Stimulated activated CD8-positive, alpha-beta memory T cell treated with anti-CD3 and anti-CD28 coated beads, Interleukin-12 subunit alpha, Interleukin-12 subunit beta, amount 100 ng/mL, for 4 hours (primary cell): Measurements from ENCODE around the gene POGLUT2.

Source experiments
- DNase-seq: peaks from one replicate; pipeline ENCODE4 v3.0.0-alpha.2; 2020; ENCODE audit warnings: low read depth

The POGLUT2 gene

DNA sequence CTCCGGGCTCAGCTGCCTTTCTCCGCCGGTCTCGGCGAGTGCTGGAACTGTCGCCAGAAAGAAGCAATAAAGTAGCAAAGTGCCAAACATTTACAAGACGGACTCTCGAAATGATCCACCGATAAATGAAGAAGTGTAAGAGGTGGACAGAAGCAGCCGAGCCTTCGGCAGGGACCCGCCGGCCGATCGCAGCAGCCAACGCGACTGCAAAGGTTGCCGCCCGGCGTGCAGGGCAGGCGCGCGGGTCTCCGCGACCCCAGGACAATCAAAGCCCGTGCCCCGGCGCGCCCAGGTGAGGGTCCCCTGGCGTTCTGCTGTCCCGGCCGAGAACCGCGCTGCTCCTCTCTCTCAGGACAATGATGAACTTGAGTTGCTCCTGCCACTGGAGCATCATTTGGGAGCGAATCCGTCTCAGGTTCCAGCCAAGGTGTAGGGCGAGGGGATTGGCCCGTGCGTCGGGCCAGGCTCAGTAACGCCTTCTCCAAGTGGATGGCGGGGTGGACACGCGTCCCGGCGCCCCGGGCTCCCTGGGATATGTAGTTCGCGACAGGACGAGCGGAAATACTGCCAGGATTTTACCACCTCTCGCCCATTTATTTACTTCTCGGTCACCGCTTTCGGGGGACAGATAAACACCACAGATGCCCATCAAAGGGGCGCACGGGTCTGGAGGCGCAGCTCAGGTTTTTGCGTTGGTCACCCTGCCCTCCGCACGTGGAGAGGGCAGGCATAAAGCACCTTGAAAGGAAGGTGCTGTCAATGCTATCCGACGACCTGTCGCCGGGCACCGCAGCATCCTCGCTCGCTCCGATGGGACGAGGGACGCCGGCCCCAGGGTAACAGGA, at the start of gene POGLUT2, which contains the start of gene BIVM:
POGLUT2 (minus strand) TSS at position 396 of the 845 bp plus-strand sequence; CDS start at position 90, 306 bp downstream.
BIVM (plus strand) TSS at position 539 of the 845 bp plus-strand sequence. CDS start 8,149 bp downstream, outside the sequence.
- DNase-seq: peak; percentile 41

DNA sequence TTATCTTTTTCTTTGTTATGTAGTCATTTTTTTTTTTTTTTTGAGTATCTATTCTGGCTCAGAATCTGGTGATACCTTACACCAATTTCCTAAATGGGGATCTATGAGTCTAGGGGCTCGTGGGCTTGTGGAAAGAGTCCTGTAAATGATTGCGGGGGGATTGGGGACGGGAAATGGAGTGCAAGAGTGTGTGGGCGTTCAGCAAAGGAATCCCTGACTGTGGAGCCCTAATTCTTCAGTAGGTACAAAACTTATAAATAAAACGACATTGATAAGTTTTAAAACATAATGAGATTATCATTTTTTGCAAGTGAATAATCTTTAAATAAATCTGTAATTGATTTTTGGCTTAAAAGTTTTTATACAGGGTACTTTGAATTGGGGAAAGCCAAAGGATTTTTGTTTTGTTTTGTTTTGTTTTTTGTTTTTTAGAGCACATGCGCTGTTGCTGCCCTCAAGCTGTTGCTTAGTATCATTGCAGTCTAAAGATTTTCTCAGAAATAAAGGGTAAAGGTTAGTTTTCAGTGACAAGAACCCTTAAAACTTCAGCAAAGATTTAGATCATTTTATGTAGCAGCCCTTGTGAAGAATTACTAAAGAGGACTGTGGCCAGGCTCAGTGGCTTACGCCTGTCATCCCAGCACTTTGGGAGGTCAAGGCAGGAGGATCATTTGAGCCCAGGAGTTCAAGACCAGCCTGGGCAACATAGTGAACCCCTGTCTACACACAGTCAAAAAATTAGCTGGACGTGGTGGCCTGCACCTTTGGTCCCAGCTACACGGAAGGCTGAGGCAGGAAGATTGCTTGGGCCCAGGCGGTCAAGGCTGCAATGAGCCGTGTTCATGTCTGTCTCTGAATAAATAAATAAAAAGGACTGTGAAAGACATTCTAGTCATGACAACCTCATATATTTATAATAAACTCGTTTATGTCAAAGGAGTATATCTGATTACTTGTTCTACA, 48.8 kb upstream of the POGLUT2 start:
- no peak for DNase-seq

DNA sequence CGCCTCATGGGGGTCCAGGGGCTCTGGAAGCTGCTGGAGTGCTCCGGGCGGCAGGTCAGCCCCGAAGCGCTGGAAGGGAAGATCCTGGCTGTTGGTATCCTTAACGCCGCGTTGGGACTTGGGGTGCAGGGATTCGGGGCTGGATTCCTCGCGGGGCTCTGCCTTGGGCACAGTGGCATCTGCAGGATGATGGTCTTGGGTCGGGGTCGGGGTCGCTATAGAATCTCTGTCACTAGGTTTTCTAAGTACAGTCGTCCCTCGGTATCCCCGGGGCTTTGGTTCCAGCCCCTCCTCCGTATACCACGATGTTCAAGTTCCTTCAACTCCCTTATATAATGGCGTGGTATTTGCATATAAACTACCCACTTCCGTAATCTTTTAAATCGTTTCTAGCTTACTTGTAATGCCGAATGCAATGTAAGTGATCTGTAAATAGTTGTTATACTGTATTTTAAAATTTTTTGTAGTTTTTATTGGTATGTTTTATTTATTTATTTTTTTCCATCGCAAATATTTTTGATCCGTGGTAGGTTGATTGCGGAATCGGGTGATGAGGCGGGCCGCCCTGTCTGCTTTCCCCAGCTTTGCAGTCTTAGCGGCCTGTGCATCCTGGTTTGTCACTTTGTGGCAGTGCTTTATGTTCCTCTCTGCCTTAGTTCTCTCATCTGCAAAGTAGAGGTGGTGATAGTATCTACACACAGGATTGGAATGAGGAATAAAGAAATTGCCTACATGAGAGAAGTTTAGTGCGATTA, 47.7 kb upstream of the POGLUT2 start:
- DNase-seq: no peak

DNA sequence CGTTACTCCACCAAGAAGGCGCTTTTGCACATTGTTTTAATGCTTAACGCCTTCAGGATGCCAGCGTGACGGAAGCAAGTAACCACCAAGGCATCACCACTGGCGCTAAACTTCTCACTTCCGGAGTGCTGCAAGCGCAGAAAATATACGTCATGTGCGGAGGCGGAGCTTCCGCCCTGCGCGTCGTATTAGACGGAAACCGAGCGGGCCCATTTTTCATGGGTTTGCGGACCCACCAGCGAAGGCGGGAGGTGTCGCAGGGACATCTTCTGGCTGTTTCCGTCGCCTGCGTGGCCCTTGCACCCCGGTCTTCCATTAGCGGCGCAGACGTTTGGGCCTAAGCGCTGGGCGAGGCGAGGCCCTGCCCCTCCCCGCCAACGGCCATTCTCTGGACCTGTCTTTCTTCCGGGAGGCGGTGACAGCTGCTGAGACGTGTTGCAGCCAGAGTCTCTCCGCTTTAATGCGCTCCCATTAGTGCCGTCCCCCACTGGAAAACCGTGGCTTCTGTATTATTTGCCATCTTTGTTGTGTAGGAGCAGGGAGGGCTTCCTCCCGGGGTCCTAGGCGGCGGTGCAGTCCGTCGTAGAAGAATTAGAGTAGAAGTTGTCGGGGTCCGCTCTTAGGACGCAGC, 47.0 kb upstream of the POGLUT2 start, which contains the start of gene ERCC5:
ERCC5 (plus strand) TSS at position 403 of the 631 bp plus-strand sequence. CDS start 235 bp downstream, outside the sequence.
- DNase-seq: peak; percentile 92

DNA sequence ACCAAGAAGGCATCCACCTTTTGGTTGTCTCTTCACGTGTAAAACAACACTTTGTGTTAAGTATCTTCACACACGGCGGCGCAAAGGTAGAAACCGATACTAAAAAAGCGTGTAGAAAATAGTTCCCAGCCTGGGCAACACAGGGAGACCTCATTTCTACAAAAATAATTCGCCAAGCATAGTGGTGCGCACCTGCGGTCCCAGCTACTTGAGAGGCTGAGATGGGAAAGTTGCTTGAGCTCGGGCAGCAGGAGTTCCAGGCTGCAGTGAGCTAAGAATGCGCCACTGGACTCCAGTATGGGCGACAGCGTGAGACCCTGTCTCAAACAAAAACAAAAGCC, 46.5 kb upstream of the POGLUT2 start:
- DNase-seq: no peak

DNA sequence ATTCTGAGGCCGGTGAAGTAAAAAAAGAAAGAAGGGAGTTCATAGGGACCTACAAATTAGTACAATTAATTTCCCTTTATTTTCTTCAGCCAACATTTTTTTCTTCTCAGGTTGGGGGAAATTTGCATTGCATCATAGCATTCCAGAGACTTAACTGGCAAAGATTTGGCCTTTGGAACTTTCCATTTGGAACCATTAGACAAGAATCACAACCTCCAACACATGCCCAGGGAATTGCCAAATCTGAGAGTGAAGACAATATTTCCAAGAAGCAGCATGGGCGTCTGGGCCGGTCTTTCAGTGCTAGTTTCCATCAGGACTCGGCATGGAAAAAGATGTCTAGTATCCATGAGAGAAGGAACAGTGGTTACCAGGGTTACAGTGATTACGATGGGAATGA, 40.7 kb upstream of the POGLUT2 start:
- DNase-seq: no peak

DNA sequence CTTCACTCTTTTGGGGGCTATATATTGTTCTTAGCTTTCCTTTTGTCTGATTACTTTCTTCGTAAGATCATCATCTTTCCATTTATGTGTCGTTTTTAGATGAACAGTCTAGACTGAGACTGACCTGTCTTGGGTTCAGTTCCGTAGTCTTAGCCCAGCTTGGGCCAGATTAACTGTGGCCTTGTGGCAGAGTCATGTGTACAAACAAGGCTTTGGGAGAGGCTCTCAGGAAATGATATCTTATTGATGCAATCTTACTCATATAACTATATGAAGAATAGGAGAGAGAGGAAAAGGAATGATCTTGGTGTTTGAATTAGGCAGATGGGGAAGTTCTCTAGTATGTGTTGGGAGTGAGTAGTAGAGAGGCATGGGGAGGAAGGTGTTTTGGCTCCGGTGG, 40.2 kb upstream of the POGLUT2 start:
- no peak for DNase-seq

DNA sequence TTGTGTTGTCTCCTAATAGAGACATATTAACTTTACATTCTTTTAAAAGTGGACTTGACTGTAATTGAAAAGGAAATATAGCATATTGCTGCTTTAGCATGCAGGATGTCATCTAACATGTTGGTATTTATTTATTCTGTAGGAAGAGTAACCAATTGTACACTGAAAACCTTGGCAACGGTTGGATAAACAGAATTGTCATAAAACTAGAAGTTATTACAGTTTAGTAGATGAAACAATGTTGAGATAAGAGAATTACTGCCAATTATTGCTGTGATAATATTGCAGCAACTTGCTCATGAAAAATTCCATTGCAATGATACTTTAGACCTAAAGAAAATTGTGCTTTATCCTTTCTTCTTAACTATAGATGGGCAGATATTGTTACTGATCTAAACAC, 39.5 kb upstream of the POGLUT2 start:
- DNase-seq: no peak

DNA sequence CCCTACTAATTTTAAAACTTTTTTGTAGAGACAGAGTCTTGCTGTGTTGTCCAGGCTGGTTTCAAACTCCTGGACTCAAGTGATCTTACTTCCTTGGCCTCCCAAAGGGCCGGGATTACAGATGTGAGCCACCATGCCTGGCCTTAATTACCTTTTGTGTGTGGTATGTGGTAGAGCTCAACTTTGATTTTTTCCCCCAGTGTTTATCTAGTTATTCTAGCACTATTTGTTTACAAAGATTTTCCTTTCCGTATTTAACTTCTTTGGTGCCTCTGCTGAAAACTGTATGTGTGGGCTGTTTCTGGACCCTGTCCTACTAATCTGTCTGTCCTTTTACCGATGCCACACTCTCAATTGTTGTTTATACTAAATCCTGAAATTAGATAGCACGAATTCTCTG, 37.7 kb upstream of the POGLUT2 start:
- no peak for DNase-seq

DNA sequence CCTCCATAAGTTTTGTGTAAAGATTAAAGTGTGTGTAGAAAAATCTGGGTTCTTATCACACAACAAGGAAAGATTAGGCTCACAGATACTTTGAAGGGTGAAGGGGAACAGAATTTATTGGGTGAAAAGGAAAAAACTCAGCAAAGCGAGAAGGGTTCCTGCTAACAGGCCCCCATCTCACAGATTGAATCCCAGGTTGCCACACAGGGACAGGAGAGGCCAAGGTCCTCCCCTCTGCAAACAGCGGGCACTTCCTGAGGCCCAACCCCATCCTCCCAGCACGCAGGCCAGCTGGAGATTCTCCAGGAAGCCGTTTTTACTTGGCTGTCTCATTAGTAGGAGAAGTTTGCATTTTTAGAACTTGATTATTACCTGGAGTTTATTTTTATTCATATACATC, 31.9 kb upstream of the POGLUT2 start:
- DNase-seq: no peak

DNA sequence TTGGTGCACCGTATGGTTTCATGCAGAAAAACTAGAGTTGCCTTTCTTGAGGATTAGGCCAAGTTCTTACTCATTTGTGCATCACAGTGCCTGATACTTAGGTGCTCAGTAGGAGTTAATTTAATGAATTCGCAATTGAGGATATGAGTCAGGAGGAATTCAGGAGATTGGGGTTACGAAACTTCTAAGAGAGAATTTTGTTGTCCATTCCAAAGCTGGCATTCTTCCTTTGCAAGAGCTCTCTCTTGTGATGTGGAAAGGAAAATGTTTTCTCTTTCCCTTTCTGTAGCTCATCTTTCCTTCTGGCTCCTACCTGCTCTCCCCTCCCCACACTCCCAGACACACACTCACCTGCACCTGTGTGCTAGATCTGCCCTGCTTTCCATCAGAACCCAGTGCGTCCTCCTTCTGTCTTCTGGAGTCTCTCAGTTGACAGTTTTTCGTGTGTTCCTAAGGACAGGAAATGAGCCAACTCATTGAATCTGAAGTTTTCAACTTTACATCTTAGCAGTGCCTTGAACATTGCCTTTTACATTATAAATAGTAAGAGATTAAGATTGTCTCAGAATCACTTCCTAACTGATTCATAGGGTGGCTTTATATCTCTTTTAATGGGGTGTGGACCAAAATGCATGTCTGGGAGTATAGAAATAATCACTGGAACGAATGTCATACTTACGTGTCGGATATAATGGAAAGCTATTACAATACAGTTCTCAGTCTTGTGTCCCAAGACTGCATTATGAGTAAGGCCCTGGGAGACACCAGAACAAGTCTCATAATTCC, 27.3 kb upstream of the POGLUT2 start:
- no peak for DNase-seq

DNA sequence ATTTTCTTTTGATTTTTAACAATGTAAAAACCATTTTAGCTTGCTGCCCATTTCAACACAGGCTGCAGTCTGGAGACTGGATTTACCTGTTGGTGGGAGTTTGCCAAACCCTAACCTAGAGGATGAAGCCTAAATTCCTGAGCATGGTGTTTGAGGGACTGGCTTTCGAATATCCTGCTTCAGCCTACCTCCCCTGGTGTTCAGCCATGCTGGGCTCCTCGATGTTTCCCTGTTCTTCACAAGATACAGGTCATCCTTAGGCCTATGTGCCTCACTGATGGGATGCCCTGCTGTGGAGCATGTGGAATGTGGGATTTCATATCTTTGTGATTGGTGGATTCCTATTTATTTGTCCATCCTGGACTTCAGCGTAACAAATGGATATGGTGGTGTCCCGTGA, 26.6 kb upstream of the POGLUT2 start:
- no peak for DNase-seq

DNA sequence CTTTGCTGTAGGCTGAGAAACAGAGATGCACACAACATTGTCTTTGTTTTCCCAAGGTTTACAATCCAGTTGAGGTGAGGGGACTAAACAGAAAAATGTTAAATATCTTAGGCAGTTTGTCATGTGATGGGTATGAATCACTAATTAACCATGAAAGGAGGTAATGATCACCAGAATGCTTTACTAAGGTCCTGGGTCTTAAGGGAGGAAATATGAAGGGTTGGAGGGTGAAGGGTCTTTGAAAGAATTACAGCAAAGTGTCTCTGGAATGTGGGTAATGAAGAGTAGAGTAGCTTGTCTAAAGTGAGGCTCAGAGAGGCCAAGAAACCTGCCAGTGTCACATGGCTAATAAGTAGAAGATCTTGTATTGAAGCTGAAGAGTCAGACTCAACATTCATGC, 19.1 kb upstream of the POGLUT2 start:
- DNase-seq: no peak

DNA sequence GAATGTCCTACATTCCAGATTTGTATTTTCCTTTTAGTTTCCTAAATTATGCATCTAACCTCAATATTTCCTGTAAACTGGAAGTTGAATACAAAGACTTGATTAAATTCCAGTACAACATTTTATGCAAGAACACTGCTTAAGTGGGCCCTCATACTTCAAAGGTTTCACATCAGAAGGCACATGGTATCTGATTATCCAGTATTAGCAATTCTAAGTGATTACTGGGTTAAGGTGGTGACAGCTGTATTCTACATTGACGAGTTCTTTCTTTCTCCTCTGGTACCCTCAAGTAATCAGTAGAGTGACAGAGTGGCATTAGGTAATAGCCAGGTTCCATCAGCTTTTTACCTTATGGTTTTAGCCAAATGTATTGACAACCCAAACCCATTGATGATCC, 18.5 kb upstream of the POGLUT2 start:
- no peak for DNase-seq

DNA sequence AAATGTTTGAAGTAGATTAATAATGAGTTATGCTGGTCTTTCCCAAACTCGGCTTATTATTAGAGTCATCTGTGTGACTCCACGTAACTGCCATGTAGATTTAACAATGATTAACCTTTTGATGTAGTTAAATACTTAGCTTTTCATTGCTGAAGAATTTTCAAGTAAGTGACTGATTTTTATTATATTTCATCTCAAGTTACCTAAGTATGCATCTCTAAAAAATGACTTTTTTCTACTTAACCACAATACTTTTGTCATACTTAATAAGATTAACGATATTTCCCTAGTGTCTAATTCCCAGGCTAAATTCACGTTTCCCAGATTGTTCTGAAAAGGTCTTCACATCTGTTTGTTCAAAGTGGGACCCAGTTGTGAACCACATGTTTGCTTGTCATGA, 17.9 kb upstream of the POGLUT2 start:
- no peak for DNase-seq

DNA sequence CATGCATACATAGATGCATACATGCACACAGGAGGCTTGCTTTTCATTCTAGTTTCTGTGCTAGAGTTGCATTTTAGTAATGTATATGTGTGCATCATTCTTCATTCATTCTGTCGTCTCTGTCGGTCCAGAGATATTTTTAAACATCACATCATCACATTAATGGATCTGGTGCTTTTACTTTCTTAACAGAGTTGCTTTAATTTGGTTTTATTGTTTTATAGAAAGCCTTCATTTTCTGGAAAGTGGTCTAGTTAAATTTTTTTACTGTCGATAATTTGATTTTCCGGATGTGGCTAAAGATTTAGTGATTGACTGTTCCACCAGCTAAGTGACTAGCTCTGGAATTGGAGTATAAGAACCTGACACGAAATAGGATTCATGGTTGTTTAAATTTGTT, 17.0 kb upstream of the POGLUT2 start:
- no peak for DNase-seq

DNA sequence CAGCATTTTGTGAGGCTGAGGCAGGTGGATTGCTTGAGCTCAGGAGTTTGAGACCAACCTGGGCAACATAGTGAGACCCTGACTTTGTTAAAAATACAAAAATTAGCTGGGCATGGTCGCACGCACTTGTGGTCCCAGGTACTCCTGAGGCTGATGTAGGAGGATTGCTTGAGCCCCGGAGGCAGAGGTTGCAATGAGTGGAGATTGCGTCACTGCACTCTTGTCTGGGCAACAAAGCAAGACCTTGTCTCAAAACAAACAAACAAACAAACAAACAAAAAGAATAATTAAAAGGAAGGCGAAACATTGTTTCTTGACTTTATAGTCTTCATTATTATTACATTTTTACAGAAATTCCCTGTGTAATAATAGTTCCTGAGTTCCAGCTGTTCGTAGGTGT, 16.0 kb upstream of the POGLUT2 start:
- DNase-seq: no peak

DNA sequence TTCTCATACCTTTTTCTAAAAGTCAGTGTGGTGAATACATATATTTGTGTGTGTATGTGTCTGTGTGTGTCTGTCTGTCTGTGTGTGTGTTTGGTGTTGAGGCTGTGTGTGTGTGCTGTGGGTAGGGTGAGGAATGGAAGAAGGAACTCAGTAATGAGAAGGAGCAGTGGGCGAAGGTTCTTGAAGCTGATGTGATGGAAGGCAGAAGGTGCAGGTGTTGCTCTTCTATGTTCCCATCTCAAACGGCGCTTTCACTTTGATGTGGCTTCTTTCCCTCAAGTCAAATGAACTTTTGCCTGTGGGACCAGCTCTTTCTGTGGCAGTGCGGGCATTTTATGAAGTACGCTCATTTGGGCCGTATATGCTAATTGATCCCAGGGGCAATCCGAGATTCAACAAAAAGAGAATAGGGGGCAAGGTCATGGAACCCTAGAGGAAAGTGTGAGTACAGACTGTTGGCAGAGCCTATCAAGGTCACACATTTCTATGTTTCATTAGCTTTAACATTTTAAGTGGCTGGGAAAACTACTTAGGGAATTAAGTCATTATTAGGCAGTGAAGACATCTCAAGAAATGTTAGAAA, 15.3 kb upstream of the POGLUT2 start:
- DNase-seq: no peak

DNA sequence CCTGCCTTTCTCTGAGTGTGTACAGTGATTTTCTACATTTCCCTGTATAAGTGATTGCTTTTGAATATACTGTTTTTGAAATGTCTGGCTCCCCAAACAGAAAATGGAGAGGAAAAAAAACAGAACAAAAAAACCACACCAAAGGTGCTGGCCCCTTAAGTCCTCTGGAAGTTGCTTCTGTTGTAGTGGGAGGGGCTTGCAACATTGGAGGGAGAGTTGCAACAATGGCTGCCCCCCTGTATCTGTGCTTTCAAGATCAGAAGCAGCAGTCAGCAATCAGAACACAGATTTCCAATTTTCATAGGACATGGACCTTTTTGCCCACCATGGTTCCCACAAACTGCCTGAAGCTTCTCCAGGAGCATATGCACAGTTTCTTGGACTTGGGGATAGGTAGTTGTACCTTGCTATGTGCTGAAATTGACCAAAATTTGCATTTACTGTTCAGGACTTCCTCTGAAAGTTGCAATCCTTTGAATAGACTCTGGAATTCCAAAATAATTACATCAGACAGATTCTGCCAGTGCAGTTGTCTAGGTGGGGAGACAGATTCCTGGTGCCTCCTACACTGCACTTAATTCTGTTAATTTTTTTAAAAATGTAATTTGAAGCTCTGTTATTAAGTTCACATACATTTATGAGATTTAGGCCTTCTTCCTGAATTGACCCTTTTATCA, 14.0 kb upstream of the POGLUT2 start:
- no peak for DNase-seq

DNA sequence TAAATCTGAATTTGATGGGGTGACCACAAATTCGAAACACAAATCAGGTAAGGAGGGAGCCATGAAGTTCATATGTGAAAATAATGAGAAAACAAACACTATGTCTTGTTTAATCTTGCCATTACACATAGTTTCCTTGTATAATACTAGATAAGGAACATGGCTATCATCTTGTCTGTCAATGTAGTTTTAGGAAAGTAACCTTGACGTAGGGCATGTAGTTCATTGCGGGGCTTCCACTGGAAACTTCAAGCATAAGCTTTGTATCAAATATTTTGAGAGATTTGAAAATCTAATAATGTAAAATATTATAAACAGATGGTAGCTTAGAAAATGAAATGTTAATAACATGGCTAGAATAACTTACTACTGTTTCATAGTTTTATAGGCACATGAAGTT, 8.9 kb upstream of the POGLUT2 start:
- DNase-seq: no peak
